NCI-H69 (cell line): ENCODE data around the gene SLC25A1.
A peak's percentile ranks its signal among the peaks of the same experiment; 100 is the strongest.
"Not testable (repeated sequence)": the region's sequence is repeated elsewhere in the genome, so short reads cannot be mapped to it uniquely, and the experiment has no call there.

ENCODE experiments used
- DNase-seq: peaks from one replicate; lab custom pipeline; 2025; lab: John Stamatoyannopoulos, UW

Gene SLC25A1

DNA sequence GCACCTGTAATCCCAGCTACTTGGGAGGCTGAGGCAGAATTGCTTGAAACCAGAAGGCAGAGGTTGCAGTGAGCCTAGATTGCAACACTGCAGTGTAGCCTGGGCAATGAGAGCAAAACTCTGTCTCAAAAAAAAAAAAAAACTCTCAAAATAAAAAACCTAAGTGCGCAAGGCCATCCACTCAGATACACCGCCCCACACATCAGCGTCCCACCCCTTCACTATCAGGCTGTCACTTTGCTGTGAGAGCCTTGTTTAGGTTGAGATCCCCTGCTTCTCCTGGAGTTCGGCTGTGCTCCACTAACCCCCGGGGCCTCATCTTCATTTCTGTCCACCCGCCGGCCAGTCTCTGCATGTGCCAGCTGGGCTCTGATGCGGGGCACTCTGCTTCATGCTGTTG lies 12.1 kb downstream of the SLC25A1 start:
- DNase-seq: no peak

DNA sequence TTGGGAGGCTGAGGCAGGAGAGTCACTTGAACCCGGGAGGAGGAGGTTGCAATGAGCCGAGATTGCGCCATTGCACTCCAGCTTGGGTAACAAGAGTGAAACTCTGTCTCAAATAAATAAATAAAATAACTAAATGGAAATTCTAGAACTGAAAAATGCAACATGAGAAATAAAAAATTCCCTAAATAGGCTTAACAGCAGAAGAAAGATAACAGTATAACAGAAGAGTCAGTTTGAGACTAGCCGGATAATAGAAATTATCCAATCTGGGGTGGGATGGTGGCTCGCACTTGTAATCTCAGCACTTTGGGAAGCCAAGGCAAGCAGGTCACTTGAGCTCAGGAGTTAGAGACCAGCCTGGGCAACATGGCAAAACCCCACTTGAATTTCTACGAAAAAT lies 14.1 kb downstream of the SLC25A1 start:
- DNase-seq: no peak

DNA sequence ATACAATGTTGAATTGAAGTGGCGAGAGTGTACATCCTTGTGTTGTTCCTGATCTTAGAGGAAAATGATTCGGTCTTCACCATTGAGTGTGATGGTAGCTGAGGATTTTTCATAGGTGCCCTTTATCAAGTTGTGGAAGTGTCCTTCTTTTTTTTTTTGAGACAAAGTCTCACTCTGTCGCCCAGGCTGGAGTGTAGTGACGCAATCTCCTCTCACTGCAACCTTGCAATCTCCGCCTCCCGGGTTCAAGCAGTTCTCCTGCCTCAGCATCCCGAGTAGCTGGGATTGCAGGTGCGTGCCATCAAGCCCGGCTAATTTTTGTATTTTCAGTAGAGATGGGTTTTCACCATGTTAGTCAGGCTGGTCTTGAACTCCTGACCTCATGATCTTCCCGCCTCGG lies 19.9 kb downstream of the SLC25A1 start:
- DNase-seq: not testable (repeated sequence)

DNA sequence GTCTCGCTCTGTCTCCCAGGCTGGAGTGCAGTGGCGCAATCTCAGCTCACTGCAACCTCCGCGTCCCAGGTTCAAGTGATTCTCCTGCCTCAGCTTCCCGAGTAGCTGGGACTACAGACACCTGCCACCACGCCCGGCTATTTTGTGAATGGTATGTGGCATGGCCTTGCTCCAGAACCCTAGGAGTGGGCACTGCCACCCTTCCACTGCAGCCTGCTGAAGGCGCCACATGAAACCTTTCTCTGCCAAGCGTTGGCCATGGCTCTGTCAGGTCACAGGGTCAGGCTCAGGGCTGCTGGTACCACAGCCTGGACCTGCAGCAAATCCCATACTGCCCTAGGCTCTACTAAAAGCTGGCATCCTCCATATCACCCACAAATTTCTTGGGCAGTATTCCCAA lies 22.4 kb downstream of the SLC25A1 start:
- not testable (repeated sequence) for DNase-seq

DNA sequence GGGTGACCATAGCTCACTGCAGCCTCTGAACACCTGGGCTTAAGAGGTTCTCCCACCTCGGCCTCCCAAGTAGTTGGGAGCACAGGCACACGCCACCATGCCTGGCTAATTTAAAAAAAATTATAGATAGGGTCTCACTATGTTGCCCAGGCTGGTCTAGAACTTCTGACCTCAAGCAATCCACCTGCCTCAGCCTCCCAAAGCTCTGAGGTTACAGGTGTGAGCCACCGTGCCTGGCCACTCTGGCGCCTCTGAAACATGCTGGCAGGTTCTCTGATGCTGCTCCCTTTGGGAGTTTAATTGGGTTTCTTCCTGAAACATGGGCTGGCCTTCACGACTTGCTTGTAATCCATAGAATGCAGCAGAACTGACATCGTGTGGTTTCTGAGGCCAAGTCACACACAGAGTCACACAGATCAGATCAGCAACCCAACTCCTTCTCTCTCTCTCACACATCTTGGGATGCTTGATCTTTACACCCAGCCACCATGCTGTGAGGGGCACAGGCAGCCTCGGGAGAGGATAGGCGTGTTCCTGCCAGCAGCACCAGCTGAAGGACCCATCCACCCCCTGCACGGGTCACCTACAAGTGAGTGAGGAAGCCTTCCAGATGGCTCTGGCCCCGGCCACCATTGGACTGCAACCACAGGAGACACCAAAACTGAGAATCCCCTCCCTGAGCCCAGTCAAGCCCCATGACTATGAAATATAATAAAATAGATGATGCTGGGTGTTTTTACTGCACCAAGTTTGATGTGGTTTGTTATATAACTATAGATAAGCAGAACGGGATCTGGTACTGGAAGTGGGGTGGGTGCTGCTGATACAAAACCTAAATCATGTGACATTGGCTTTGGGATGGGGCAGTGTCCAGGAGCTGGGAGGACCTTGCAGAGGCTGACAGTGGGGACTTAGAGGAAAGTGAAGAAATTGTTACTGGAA lies 25.3 kb downstream of the SLC25A1 start:
- no peak for DNase-seq

DNA sequence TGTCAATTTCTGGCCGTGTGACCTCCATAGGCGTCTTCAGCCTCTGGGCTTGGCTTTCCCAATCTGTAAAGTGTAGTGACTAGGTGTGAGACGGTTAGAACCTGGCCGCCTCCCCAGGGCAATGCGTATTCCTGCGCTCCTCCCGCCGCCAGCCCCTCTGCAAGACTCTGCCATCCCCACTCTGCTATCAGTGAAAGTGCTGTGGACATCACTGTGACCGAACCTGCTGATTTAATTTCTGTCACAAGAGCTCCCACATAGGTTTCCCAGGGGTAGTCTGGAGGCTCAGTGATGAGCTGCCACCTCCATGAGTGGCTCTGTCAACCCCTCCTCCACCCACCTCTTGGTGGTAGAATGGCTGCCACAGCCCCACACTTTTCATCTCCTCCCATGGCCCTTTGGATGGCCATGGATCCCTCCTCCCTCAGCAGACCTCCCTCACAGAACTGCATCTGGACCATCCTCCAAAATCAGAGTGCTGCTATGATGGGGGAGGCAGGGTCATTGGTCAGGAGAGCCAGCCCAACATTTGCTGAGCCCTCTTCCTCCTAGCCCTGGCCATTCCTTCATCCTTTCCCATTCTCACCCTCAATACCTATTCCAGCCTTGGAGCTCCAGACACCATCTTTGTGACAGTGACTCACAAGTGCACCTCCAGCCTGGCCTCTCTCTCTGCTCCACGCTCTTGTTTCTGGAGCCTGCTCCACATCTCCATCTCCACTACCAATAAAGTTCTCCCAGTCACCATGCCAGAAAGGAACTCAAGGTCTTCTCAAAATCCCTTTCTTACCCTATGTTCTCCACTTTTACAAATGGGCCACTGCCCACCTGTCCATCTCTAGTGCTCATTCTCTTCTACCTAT lies 27.0 kb downstream of the SLC25A1 start:
- no peak for DNase-seq

DNA sequence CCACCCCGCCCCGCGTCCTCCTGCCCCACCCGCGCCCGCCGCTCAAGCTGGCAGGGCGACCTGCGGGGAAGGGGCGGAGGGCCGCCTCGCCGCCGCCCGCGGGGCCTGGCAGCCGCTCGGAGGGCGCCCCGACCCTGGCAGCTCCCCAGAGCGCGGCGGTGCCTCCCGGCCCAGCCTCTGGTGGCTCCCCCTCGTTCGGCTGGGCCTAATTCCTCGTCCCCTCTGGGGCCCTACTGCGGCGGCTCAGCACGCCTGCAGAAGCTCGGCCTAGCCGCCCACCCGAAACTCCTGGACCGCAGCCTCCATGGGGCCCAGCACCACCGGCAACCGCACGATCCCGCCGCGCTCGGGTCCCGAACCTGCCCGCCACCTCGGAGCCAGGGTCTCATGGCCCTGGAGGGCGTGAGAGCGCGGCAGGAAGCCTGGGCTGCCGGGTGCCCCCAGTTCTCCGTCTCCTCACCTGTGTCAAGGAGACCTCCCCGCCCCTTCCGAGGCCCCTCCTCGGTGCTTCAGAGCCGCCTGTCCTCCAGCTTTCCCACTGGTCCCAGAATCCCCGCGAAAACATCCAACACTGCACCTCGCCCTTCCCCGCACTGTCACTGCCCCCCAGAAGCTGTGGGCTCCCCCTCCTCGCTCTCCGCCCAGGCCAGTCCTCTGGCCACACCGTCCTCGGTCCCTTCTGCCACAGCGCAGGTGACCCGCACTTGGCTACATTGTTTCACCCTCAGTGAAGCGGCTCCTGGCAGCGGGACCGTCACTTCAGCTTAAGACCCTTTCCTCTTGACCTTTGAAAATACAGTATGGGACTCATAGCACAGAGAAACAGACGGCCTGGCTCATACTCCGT lies 27.8 kb downstream of the SLC25A1 start:
- DNase-seq: no peak

DNA sequence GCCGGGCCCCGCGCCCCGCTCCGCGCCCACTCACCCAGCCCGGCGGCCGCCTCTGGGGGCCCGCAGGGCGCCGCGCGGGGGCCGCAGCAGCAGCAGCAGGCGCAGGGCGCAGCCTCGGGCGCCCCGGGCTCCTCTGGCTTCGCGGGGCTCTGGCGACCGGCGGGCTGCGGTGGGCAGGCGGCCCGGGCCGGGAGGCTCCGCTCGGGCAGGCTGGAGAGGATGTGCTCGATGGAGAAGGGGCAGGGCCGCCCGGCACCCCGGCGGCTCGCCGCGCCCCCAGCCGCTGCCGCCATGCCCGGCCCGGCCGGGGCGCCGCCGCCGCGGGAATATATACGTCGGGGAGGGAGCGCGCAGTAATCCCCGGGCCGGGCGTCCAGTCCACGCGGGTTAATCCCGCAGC lies 28.5 kb downstream of the SLC25A1 start, which contains the start of gene GSC2:
TSS of gene GSC2 (minus strand) at position 302 of the 400 bp plus-strand sequence. CDS start at position 293, 9 bp downstream.
- peak; percentile 45 for DNase-seq

DNA sequence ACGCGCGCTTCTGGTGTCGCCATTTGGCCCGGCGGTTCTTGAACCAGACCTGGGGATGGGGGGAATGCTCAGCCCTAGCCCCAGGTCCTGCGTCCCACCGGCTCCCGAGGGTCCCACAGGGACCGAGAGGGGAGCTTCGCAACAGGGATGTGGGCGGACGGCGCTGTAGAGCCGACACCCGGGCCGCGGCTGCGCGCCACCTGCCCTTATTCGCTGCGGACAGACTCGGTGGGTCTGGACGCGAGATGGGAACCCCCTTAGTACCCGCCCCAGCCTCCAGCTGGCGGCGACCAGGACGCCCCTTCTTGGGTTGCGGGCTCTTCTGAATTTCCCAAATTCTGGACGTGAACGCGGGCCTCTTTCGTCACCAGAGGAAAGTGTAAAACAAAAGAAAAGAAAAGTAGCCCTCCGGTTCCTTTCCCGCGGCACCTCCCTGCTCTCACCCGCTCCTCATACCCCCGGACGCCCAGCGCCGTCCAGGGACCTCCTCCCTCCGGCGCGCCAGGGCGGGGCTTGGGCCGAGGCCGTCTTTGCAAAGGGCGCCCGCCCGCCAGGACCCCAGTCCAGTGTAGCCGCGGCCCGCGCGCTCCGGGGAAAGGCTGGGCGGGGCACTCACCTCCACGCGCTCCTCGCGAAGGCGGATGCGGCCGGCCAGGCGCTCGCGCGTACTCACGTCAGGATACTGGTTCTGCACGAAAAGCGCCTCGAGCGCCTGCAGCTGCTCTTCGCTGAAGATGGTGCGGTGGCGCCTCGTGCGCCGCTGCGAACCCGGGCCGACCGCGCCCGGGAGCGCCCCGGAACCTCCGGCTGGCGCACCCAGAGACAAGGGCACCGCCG lies 29.3 kb downstream of the SLC25A1 start:
- DNase-seq: peak; percentile 77

DNA sequence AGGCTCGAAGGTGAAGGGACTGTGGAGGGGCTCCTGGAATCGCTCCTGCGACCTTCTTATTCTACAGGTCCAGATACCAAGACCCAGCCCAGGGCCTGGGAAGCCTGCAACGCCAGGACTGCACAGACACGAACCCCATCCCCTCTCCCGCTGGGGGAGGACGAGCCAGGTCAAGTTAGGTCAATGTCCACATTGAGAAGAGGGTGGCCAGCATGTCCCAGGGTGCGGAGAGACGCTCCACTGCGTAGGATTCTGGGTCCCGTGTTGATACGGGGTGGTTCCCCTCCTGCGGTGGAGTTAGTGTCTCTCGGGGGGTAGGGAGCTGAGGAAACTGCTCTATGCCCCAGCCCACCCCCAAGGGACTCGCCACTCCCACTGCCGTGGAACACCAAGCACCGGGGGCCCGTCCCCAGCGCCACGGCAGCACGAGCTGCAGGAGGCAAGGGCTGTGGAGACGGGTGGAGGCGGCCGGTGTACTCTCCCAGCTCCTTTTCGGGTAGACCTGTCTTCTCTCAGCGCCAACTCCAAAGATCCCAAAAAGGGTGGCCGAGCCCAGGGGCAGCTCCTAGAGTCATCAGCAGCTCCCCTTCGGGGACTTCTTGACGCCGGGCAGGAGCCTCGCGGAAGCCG lies 30.0 kb downstream of the SLC25A1 start:
- no peak for DNase-seq

DNA sequence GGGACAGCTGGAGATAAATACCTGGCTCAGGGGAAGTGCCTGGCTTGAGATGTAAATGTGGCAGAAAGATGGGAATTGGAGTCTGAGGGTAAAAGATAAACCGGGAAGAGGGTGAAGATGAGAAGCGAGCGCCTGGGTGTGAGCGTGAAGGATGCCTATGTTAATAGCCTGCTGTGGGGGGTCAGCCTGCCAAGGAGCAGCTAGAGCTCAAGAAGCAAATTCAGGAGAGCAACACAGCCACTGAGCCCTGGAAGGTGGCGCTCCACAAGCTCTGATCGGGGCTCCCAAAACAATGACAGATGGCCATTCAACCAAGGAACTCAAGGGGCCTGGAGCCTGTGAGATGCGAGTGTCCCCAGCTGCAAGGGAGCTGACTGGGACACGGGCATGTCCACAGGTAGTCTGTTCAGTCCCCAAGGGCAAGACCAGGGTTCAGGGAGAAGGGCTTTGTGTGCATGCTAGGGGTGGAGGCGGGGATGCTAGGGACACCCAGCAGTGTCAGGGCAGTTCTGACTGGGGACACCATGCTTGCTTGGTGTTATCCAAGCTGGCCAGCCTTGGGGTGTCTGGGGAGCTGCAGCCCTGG lies 31.2 kb downstream of the SLC25A1 start:
- no peak for DNase-seq

DNA sequence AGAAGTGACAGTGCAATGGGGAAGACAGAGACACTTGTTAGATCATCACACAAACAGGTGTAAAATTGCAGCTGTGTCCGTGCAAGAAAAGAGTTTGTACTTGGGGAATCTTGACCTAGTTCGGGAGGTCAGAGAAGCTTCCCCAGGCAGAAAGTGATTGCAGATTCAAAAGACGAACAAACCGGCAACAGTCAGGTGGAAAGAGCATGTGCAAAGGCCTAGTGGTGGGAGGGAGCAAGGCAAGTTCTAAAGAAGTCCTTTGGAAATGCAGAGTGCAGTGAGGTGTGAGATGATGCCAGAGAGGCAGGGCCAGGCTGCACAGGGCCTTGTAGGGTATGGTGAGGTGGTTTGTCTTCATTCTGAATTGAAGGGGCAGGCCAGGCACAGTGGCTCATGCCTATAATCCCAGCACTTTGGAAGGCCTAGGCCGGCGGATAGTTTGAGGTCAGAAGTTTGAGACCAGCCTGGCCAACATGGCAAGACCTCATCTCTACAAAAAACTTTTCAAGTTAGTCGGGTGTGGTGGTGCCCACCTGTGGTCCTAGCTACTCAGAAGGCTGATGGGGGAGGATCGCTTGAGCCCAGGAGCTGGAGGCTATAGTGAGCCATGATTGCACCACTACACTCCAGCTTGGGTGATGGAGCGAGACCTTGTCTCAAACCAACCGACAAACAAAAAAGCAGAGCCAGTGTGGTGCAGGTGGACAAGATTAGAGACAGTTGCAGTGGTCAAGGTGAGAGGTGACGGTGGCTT lies 32.1 kb downstream of the SLC25A1 start:
- no peak for DNase-seq

DNA sequence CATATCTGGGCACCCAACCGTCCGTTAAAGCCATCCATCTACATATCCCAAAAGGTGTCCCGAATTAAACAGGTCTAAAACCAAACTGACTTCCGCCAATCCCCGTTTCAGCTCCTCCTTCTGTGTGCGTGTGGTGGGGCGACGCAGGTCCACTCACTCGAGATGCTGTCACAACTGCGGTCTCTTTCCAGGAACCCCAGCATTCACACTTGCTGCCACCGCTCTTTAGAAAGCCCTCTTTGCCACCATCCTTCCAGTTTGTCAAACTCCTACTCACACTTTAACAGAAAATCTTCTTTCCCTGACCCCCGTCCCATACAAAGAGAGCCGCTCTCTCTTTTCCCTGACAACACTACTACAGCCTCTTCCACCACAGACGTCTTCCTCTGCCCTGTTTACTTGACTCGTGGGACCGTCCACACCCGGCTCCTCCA lies 34.6 kb downstream of the SLC25A1 start:
- DNase-seq: no peak

DNA sequence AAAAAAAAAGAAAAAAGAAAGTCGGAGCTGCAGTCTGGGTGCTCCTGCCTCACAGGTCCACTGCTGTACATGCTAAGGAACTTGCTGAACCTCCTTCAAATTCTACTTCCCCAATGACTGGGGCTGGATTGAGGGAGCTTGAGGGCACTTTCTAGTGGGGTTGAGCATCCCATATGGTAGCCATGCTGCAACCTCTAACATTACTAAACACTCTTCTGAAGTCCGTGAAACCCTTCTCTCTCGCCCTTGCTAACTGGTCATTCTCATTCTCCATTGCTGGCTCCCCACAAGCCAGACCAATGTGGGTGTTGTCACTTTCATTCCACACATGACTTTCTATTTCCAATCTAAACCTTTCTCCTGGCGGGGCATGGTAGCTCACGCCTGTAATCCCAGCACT lies 35.3 kb downstream of the SLC25A1 start:
- DNase-seq: no peak

DNA sequence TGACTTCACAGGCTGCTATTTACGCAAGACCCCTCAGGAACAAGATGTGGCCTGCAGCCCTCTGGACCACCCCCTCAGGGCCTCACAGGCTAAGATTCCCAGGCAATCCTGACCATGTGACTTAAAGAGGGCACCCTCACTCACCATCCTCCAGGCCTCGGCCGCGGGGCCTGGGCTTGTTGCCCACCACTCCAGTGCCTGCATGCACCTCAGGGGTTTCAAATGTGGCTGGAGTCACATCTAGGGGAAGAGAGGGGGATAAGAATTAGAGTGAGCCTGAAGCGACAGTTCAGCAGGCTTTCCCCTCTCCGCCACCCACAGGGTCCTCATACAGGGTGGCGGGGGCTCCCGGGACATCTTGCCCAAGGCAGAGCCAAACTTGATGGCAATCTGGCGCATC lies 36.1 kb downstream of the SLC25A1 start:
- DNase-seq: no peak

DNA sequence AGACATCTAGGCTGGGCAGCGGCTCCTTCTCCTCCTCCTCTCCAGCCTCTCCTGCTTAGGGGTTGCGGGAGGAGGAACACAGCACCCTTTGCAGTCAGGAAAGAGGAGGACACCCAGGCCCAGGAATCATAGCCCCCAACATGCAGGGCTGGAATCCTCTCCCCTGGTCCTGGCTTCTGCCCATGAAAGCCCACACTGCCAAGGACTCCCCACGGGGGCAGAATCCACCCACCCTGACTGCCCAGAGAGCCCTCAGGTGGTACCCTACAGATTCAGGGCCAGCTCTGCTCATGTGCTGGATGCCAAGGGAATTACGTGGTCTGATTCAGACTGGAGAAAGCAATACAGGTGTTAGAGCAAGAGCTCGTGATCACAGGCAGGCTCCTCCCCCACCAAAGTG lies 38.6 kb downstream of the SLC25A1 start:
- no peak for DNase-seq

DNA sequence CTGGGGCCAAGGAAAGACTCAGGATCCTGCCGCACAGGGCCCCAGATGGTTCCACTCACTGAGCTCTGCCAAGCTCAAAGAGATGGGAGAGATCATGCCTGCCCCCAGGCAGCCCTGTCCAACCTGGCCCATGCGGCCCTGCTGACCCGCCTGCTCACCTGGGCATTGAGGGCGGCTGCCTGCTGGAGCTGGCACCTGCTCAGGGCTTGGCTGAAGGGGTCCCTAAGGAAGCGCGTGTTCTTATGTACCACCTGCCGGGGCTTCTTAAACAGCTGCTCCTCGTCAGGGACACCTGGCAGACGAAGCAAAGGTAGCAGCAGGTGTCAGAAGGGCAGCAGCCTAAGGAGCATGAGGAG lies 39.6 kb downstream of the SLC25A1 start:
- no peak for DNase-seq

DNA sequence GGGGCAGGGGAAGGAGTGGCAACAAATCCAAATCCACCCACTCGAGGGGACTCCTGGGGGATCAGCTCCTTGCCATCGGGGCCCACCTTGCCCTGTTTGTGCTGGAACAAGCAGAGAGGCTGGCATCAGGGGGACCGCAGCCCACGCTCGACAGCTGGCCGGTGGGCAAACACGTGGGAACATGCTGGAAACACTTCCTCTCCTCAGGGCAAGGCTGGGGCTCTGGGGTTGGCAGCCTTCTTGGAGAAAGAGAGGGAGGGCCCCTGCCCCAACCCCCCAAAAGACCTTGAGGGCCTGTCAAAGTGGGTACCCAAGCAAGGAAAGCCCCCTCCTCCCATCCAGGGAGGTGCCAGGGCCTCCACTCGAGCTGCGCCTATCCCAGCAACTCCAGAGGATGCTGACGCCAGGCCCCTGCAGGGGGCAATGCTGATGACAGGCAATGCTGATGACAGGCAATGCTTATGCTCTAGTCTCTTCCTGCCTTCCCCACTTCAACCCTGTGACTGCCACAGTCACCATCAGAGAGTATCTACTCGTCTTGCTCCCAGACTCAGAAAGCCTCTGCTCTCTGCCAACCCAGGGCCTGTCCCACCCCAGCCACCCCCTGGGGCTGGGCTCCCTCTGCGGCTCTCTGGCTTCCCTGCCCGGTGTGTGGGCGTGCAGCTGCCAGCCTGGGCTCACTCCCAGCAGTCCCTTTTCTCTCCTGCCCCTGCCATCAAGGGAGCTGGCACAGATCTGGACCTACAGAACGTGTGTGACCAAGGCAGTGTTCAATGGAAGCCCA lies 40.1 kb downstream of the SLC25A1 start:
- no peak for DNase-seq
